ENCODE results near the gene STK32B.

STK32B gene

GRCh38 chr4:5446595-5447226 lies 395.4 kb downstream of the STK32B start:
- no peak for DNase-seq (ENCODE audit: low read depth)

- no peak for DNase-seq (ENCODE audit: low read depth)
These were observed 396.5 kb downstream of the STK32B start for GRCh38 chr4:5447755-5448154.

- DNase-seq (ENCODE audit: low read depth) = no peak
These were observed 396.9 kb downstream of the STK32B start for GRCh38 chr4:5448221-5448620.

GRCh38 chr4:5451243-5451642 lies 400.0 kb downstream of the STK32B start:
- no peak for DNase-seq (ENCODE audit: low read depth)

- DNase-seq (ENCODE audit: low read depth) = no peak
These were observed 400.9 kb downstream of the STK32B start for GRCh38 chr4:5452156-5452555.

- DNase-seq (ENCODE audit: low read depth) = no peak
These were observed 403.8 kb downstream of the STK32B start for GRCh38 chr4:5455003-5455585.

- DNase-seq (ENCODE audit: low read depth) = no peak
These were observed 405.1 kb downstream of the STK32B start for GRCh38 chr4:5456296-5456845.

- DNase-seq (ENCODE audit: low read depth) = no peak
These were observed 407.4 kb downstream of the STK32B start for GRCh38 chr4:5458676-5459075.

- DNase-seq (ENCODE audit: low read depth) = no peak
These were observed 408.0 kb downstream of the STK32B start for GRCh38 chr4:5459236-5459635.

- DNase-seq (ENCODE audit: low read depth) = peak; percentile 38
These were observed 409.0 kb downstream of the STK32B start for GRCh38 chr4:5460106-5460801.

GRCh38 chr4:5461477-5461876 lies 410.2 kb downstream of the STK32B start:
- no peak for DNase-seq (ENCODE audit: low read depth)

GRCh38 chr4:5462254-5462835 lies 411.1 kb downstream of the STK32B start:
- DNase-seq (ENCODE audit: low read depth) = no peak

GRCh38 chr4:5462896-5463295 lies 411.6 kb downstream of the STK32B start:
- DNase-seq (ENCODE audit: low read depth) = no peak

GRCh38 chr4:5463361-5463760 lies 412.1 kb downstream of the STK32B start:
- DNase-seq (ENCODE audit: low read depth) = no peak

GRCh38 chr4:5463936-5464650 lies 412.8 kb downstream of the STK32B start:
- DNase-seq (ENCODE audit: low read depth) = no peak

- DNase-seq (ENCODE audit: low read depth) = no peak
These were observed 414.2 kb downstream of the STK32B start for GRCh38 chr4:5465529-5465928.

GRCh38 chr4:5465956-5466355 lies 414.7 kb downstream of the STK32B start:
- DNase-seq (ENCODE audit: low read depth) = no peak

GRCh38 chr4:5467111-5467510 lies 415.8 kb downstream of the STK32B start:
- DNase-seq (ENCODE audit: low read depth) = no peak

GRCh38 chr4:5469151-5469775 lies 418.0 kb downstream of the STK32B start:
- no peak for DNase-seq (ENCODE audit: low read depth)

- DNase-seq (ENCODE audit: low read depth) = no peak
These were observed 418.6 kb downstream of the STK32B start for GRCh38 chr4:5469861-5470260.

- peak; percentile 30 for DNase-seq (ENCODE audit: low read depth)
These were observed 419.3 kb downstream of the STK32B start for GRCh38 chr4:5470318-5471198.

All from iris pigment epithelial cell (primary cell).